RCC 7860 (cell line): ENCODE results near the gene BCL2L14.
"Not testable (repeated sequence)": the region's sequence is repeated elsewhere in the genome, so short reads cannot be mapped to it uniquely, and the experiment has no call there.

ENCODE experiments used
- DNase-seq: peaks from one replicate; pipeline ENCODE4 v3.0.0-alpha.2; 2015; ENCODE audit warnings: low spot score
- FAIRE-seq: peaks from 2 replicates; lab custom pipeline; 2012; peaks lifted over from hg19 to GRCh38; lab: Jason Lieb, UNC

BCL2L14 gene

DNA sequence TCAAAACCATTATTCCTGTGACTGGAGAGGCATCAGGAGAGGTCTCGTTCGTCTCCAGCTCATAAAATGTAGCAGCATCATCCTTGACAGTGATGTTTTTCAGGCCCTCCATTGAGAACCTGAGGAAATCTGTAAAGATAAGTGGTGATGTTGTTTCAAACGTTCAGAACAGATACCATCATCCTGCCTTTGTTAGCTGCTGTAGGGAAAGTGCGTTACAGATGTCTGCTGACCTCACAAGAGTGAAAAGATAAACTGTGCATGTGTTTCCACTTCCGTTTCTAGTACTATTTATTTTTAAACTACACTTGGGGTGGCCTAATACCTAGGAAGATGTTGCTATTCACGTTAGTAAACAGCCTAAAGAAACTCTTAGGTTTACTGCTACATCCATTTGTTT is 28.4 kb downstream of the BCL2L14 start:
- DNase-seq: no peak
- no peak for FAIRE-seq

DNA sequence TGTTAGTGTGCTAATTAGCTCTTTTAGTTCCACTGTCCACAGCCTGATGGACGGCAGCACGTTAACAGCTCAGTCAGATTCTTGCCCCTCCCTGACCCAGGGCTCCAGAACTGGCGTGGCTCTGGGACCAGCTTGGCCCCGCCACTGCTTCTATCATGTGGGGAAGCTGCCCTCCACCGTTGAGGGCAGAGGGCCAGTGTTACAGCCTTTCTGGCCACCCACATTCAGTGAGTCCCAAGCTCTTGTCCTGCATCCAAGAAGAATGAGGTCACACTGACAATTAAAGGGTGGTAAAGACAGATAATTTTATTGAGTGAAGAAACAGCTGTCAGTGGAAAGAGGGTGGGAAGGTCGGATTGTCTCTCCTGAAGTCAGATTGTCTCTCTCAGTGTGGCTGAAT is 36.9 kb downstream of the BCL2L14 start:
- FAIRE-seq (no peak), DNase-seq (no peak)

DNA sequence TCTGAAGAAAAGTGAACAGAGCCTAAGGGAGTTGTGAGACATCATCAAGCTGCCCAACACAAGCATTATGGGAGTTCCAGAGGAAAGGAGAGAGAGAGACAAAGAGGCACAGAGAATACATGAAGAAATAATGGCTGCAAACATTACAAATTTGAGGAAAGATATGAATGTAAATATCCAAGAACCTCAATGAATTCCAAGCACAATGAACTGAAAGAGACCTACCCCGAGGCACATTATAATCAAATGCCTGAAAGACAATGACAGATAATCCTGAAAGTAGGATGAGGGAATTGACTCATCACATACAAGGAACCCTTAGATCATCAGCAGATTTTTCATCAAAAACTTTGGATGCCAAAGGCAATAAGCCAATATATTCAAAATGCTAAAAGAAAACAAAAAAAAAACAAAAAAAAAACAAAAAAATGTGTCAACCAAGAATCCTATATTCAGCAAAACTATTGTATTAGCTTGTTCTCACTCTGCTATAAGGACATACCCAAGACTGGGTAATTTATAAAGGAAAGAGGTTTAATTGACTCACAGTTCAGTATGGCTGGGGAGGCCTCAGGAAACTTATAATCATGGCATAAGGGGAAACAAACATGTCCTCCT is 37.8 kb downstream of the BCL2L14 start:
- FAIRE-seq (no peak), DNase-seq (no peak)

DNA sequence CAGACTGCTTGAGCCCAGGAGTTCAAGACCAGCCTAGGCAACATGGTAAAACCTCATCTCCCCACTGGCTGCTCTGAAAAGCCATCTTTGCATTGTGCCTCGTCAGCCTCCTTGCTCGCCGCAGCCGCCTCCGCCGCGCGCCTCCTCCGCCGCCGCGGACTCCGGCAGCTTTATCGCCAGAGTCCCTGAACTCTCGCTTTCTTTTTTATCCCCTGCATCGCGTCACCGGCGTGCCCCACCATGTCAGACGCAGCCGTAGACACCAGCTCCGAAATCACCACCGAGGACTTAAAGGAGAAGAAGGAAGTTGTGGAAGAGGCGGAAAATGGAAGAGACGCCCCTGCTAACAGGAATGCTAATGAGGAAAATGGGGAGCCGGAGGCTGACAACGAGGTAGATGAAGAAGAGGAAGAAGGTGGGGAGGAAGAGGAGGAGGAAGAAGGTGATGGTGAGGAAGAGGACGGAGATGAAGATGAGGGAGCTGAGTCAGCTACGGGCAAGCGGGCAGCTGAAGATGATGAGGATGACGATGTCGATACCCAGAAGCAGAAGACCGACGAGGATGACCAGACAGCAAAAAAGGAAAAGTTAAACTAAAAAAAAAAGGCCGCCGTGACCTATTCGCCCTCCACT is 40.3 kb downstream of the BCL2L14 start:
- not testable (repeated sequence) for DNase-seq, FAIRE-seq

DNA sequence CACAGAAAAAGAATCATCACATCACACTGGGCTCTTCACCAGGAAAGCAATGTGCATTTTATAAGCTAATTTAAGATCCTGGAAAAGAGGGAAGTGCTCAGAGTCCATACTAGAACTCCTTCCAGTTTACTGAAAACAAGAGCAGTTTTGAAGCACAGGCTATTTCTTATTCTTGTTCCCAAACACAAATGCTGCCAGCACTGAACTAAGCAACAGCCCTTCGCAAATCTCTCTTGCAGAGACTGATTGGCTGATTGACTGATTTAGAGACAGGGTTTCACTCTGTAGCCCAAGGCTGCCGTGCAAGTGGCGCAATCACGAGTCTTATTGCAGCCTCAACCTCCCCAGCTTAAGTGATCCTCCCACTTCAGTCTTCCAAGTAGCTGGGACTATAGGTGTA is 44.8 kb downstream of the BCL2L14 start:
- DNase-seq: no peak
- no peak for FAIRE-seq

DNA sequence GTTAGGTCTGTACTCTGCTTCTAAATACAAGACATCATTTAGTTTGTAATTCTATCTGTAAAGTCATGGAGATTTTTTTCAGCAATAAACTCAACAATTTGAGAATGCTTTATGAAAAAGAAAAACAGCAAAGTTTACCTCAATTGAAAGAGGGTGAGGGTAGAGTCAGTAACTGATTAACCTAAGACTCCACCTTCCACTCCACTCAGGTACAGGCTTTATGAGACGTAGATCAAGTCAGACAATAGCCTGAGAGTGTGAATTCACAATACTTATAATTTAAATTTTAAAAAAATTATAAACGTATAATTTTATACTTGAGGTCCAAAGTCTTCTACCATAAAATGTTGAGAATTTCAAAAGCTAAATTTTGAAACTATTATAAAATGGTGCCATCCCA is 45.9 kb downstream of the BCL2L14 start:
- FAIRE-seq: no peak

DNA sequence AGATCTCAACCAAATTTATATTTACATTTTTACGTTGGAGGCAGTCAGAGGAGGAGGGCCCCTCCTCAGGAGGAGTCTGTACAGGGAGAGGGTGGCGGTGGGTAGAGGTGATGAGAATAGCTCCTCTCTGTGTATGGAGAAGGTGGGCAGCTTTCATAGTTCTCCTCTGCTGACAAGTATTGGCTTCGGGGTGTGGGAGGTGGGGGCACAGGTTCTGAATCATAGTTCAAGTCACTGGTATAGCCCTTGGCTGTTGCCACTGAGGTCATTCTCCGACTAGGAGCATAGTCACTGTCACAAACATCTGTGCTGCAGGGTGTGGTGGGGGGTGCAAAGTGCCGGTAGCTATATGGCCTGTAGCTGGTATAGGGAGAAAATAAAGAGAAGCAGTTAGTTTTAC is 50.3 kb downstream of the BCL2L14 start:
- no peak for DNase-seq
- FAIRE-seq: no peak

More for the DNA sequence above, 45.9 kb downstream of the BCL2L14 start:
- no peak for DNase-seq

DNA sequence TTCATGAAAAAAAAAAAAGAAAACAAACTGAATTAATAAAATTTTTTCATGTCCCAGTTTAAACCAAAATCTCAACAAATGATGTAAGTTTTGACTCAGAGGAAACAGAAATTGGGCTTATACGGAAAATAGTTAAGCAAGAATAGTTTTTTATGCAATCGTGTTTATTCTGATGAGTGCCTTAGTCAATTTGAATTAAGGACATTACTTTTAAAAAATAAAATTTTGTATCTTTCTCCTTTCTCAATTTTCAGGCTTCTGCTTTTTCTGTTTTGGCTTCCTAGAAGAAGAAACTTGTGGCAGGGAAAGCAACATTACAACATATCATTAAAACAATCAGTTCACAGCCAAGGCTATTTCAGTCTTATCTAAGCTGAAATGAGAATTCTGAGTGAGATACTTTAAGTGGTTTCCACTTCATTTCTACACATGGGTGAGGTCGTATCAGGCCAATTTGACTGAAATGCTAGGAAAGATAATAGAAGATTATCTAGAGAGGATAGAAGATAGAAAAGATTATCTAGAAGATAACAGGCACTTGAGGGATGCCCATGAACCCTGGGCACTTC is 52.4 kb downstream of the BCL2L14 start:
- DNase-seq (no peak), FAIRE-seq (no peak)

DNA sequence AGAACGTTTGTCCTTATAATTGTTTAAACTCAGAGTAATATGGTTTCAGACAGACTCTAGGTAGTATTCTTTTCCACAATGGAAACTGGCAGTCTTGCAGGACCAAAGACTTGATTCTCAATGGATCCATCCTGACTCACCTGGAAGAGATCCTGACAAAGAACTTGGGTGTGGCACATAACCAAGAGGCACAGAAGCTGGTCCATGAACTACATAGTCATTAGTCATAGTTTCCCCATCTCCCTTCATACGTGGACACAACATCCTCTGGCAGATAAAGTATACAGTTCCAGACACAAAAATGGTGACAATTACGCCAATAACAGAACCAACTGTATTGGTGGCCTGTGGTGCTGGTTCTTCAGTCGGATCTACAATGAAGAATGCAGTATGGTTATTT is 55.8 kb downstream of the BCL2L14 start:
- FAIRE-seq: no peak
- DNase-seq: no peak

DNA sequence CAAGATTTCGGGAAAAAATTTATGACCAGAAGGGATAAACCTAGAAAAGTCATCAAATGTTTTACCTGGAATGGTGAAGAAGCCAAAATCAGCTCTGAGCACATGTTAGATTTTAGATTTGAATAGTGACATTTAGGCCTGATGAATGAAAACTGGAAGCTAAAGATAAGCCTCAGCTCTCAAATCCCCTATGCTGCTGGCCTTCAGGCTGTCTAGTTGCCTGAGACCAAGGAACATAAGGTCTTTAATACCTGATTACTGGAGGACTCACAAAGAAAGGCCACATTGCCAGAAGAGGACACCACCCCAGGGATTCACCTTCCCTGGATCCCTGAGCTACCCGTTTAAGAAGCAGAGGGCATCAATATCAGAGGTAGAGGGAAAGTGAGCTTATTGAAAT is 56.6 kb downstream of the BCL2L14 start:
- DNase-seq: no peak
- no peak for FAIRE-seq

DNA sequence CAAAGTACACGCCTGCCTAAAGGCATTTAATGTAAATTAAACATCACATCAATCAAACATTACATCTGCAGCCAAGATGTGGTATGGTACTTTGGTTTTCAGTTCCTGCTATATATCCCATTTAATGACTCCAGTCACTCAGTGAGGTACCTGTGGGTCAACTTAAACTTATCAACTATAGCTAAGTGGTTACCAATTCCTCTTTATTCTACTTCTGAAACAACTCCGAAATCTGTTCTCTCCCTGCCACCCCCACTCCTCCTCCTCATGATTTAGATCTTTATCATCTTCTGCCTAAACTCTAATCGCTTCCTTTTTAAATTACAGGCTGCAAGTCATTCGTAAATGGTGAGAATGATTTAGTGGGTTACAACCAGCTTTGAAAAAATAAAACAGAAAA is 57.9 kb downstream of the BCL2L14 start:
- no peak for FAIRE-seq

DNA sequence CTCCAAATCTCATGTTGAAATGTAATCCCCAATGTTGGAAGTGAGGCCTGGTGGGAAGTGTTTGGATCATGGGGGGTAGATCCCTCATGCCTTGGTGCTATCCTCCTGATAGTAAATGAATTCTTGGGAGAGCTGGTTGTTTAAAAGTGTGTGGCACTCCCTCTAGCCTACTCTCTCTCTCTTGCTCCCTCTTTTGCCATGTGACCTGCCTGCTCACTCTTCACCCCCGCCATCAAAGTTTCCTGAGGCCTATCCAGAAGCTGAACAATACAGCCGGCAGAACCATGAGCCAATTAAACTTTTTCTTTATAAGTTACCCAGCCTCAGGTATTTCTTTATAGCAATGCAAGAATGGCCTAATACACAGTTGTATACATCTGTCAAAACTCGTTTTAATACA is 62.5 kb downstream of the BCL2L14 start:
- FAIRE-seq: no peak
- no peak for DNase-seq

More for the DNA sequence above, 57.9 kb downstream of the BCL2L14 start:
- no peak for DNase-seq

DNA sequence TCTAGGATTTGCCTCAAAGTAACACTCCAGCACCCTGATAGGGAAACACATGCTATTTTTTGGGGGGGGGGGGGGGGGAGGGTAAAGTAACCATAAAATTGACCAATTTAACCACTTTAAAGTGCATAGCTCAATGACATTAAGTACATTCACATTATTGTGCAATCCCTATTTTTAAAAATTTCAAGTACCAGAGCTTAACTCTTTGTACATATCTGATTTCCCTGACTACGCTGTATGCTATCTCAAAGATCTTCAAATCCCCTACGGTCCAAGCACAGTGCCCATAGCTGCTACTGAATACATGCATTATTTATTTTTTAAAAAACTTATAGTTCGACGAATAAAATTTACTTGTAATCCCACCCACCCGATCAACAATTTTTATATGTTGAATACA is 63.0 kb downstream of the BCL2L14 start:
- DNase-seq: no peak
- no peak for FAIRE-seq

DNA sequence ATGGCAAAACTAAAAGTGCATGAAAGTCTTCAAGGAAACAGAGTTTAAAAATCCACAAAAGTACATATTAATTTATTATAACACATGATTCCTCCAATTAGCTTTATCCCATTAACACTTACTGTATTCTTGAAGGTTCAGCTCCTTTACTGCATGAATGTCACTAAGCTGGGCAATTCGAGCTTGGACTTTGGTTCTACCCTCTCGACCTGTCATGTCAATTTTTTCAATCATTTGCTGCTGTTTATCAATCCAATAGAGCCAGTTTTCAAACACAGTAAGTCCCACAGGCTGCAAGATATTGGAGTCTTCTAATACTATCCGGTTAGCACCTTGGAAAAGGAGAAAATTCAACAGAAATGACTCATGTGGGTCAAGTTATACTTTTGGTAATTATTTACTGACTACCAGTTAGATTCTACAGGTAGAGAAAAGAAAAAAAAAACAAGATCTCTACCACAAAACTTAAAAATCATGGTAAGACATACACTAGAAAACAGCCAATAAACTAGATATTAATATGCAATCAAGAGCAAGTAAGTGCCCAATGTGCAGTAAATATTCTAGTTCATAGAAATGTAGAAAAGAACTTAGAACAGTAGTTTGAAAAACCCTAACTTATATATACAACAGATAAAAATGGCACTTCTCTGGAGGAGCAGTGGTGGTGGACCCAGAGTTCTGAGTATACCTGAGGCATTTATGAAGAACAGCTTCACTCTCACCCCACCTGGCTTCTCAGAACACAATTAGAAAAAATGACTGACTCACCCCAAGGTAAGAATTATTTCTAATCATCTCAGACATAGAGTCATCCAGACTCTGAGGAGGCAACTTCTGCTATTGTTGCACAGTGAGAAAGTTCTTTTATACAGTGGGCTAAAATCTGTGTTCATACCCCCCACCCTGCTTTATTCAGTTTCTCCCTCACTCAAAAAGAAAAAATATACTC is 67.7 kb downstream of the BCL2L14 start:
- DNase-seq: peak; percentile 11
- FAIRE-seq: peak; percentile 76

DNA sequence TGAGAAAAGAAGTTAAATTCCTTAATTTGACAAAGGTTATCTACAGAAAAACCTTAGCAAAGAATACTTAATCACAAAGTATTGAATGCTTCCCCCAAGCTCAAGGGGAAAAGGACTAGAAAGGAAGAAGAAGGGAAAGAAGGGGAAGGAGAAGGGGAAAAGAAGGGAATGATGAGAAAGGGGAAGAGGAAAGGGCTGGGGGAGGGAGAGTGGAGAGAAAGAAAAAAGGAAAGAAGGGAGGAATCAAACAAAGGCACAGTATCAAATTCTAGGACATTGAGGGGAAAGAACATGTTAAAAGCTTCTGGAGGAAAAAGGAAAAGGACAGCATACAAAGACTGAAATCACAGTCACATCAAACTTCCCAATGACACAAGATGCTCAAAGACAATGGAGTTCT is 70.3 kb downstream of the BCL2L14 start:
- FAIRE-seq (no peak), DNase-seq (no peak)

DNA sequence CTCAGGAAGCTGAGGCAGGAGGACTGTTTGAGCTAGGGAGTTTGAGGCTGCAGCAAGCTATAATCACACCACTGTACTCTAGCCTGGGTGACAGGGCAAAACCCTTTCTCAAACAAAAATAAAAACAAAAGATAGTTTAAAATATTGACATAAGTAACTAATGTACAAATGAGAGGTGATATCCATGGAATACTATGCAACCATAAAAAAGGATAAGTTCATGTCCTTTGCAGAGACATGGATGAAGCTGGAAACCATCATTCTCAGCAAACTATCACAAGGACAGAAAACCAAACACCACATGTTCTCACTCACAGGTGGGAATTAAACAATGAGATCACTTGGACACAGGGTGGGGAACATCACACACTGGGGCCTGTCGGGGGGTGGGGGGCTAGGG is 73.8 kb downstream of the BCL2L14 start:
- FAIRE-seq, DNase-seq: not testable (repeated sequence)

DNA sequence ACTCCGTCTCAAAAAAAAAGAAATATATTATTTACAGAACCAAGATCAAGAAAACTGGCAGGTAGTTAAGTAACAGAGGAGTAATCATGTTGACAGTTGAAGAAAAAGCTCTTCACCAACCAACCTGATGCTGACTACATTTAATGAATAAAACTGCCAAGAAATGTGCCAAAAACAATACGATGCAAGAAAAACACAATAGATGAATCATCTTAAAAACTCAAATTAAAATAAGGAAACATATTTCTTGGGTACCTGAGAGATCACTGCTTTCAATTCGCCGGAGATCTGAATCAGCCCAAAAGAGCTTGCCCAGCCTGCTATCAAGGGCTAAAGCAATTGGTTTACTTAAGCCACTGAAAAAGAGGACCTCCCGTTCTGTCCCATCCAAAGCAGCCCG is 76.4 kb downstream of the BCL2L14 start:
- no peak for FAIRE-seq
- DNase-seq: no peak
